Middle frontal gyrus (tissue), 1 donor: ENCODE data around the gene ATP5F1D.
A peak's percentile ranks its signal among the peaks of the same experiment; 100 is the strongest.
"Not testable (repeated sequence)": the region's sequence is repeated elsewhere in the genome, so short reads cannot be mapped to it uniquely, and the experiment has no call there.

Experiments
- DNase-seq: peaks from one replicate; pipeline ENCODE4 v3.0.0-alpha.2; 2015; ENCODE audit warnings: low spot score; ENCODE audit errors: extremely low spot score

ATP5F1D gene

DNA sequence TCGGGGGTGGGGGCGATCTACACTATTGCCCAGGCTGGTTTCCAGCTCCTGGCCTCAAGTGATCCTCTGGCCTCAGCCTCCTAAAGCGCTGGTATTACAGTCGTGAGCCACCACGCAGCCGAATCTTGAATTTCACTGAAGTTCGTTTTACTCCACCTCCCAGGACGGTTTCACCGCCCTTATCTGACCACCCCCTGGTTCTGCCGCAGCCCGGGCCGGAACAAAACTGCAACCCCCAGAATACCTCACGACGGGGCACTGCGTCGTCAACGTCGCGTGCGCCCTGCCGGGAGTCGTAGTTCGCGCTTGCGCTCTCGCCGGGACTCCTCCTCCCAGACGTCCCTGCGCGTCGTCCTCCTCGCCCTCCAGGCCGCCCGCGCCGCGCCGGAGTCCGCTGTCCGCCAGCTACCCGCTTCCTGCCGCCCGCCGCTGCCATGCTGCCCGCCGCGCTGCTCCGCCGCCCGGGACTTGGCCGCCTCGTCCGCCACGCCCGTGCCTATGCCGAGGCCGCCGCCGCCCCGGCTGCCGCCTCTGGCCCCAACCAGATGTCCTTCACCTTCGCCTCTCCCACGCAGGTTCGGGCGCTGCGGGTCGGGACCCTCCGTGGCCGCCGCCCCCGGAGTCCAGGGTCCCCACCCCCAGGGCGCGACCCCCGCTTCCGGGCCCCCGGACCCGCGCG lies at the start of gene ATP5F1D:
TSS of gene ATP5F1D (plus strand) at position 335 of the 679 bp plus-strand sequence. CDS start at position 435, 100 bp downstream.
- peak; percentile 86 for DNase-seq

DNA sequence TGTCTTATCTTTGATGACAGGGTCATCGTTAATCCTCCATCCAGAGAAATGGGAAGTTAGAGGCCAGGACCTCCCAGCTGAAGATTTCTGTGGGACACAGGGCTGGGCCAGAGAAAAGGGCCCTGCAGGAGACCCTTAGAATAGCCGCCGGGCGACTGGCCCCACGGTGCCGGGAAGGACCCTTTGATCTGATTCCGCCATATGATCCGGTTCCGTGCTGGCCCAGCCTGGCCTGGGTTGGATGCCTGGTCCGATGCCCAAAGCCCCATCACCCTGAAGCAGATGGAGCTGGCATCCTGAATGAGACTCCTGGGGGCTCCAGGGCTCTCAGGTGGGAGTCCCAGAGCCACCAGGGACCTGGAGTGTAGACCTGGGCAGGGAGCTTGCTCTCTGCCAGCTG lies 42.0 kb upstream of the ATP5F1D start:
- DNase-seq, result no peak

DNA sequence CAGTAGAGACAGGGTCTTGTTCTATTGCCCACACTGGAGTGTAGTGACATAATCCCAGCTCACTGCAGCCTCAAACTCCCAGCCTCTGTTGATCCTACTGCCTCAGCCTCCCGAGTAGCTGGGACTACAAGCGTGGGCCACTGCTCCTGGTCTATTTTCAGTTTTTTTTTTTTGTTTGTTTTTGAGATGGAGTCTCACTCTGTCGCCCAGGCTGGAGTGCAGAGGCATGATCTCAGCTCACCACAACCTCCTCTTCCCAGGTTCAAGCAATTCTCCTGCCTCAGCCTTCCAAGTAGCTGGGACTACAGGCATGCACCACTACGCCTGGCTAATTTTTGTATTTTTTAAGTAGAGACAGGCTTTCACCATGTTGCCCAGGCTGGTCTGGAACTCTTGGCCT lies 40.9 kb upstream of the ATP5F1D start:
- not testable (repeated sequence) for DNase-seq

GRCh38 chr19:1205114-1206099 lies 36.1 kb upstream of the ATP5F1D start, which contains the start of gene STK11:
Gene STK11, plus strand, starts transcription at chr19:1205778. Its CDS starts 1,136 bp downstream, at chr19:1206914.
- DNase-seq, result peak; percentile 90

- no peak for DNase-seq
Observed at GRCh38 chr19:1206150-1206863, 35.2 kb upstream of the ATP5F1D start.

- DNase-seq, result no peak
Observed at GRCh38 chr19:1206864-1207450, 34.6 kb upstream of the ATP5F1D start.

DNA sequence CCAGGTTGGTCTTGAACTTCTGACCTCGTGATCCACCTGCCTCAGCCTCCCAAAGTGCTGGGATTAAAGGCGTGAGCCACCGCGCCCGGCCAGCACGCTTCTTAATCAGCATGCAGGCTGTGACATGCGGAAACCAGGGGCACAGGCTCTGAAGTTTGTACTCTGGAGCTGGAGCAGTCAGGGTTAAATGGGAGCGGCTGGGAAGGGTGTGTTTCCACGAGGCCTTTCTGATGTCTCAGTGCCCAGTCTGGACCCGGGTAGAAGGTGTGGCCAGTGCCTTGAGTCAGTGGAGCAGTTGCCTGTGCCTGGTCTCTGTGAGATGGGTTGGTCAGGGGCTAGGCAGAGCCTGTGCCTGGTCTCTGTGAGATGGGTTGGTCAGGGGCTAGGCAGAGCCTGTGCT lies 32.7 kb upstream of the ATP5F1D start:
- DNase-seq, result not testable (repeated sequence)

DNA sequence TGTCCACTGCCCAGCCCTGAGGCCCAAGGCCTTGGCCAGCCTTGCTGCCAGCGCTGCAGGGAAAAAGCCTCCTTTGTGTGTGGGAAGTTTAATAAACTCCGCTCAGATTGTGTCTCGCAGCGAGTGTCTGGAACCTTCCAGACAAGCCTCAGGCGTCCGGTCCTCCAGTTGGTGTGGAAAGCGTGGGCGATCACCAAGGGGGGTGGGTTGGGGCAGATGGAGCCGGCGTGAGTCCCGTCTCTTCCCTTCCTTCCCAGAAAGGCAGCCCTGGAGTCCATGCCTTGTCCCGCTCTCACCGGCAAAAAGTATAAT lies 31.4 kb upstream of the ATP5F1D start:
- peak; percentile 20 for DNase-seq

DNA sequence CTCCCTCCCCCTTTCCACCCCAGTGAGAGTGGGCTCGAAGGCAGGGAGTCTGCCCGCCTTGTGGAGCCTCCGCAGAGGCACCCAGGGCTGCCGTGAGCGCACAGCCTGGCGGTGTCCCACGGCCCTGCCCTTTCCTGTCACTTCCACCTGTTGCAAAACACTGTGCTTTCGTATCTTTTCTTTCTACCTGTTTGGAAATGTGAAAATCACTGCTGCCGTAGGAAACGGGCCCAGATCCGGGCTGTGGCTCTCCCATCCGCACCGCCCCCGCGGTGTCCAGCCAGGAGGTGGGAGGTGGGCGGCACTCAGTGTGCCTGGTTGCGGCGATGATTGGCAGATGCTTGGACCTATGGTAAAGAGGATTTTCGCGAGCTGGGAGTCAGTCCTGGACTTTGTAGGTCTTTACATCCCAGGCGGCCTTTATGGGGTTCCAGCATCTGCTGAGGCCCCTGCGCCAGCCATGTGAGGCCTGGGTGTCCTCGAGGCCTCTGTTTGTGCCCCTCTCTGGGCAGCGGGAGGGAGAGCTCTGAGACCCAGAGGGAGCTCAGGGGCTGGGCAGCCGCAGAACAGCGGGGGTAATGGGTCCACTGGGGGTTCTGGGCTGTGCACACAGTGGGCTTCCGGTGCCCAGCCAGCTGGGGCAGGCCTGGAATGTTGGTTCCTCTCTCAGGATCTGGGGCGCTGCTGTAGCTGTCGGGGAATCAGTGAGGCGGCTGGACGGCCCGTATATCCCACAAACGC lies 29.9 kb upstream of the ATP5F1D start:
- no peak for DNase-seq

DNA sequence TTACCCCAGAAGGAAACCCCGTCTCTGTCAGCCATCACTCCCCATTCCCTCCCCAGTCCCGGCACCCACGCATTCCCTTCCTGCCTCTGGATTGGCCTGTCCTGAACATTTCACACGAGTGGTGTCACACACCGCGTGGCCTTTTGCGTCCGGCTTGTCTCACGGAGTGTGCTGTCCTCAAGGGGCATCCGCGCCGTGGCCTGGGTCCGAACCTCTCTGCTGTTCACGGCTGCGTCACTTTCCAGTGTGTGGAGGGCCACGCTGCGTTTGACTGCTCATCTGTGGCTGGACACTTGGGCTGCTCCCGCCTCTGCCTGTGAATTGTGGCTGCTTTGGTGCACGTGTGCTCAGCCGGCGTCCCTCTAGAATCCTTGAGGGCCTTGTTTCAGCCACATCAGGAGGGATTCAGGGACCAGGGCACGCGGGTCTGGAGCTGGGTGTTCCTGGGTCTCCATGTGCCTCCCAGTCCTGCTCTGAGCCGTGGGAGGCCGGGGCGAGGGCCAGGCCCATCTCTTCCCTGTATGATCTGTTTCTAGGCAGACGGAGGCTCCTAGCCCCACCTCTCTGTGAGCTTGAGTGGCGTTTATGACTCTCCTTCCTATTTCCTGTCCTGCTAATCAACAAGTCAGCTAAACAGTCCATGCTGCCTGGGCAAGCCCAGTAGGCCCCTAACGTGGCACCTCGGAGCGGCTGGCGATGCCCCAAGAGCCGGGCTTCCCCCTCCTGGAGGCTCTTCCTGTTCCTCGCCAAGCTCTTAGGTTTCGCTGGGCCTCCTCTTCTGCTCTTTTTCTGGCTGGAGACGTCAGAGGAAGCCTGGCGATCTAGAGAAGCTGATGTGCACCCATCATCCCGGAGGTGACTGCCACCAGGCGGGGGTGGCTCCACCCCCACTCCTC lies 27.9 kb upstream of the ATP5F1D start:
- DNase-seq, result no peak

DNA sequence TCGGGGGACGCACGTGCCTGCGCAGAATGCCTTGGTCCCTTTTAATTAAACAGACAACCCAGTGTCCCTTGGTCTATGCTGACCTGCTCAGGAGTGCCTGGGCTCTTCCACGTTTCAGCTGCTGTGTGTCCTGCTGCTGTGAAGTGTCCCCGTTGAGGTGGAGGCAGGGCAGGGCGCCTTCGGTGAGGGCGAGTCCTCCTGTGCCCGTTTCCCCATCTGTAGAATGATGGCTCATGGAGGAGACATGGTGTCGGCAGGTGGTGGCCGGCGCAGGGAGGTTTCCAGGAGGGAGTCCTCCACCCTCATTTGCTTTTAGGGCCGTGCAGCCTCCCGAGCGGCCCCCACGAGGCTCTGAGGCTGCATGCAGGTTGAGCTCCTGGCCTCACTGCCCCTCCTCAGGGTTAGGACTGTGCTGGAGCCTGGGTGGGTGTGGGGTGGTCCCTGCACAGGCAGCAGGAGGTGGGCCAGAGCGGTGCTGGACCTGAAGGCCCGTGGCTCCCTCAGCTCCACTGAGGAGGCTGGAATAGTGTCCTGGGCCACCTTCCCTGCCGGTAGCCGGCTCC lies 27.2 kb upstream of the ATP5F1D start:
- DNase-seq, result no peak

DNA sequence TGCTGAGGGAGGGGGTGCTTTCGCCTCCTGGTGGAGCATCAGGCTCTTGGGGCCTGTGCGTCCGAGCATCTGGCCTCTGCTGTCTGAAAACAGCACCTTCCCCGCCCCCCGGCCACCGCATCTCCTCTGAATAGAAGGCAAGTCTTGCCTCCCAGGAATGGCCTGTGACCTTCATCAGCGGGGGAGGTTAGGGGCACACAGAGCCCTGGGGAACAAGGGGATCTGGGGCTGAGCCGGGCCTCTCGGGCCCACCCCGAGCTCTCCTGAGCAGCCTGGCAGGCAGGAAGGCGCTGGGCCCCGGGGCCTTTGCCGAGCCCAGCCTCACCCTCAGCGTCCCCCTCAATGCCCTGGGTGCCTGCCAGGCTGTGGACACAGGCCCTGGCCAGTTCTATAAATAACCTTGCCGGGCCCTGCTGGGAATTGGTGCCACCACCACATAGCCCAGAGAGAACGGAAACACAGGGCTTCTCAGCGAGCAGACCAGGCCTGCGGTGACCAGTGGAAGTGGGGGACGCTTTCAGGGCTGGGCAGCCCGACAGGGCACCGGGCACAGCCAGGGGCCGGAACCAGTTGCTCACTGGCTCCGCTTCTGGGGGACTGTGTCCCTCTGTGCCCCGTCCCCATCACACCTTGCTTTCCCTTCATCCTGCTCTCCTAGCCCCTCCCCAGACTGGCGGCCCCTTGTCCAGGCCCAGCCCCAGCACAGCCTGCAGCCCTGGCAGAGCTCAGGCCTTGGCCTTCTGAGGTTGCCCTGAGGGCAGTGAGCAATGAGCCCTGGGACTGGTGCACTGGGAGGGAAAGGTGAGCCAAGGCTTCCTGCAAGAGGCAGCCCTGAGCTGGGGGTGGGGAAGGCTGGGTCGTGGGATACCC lies 26.5 kb upstream of the ATP5F1D start:
- DNase-seq, result no peak

DNA sequence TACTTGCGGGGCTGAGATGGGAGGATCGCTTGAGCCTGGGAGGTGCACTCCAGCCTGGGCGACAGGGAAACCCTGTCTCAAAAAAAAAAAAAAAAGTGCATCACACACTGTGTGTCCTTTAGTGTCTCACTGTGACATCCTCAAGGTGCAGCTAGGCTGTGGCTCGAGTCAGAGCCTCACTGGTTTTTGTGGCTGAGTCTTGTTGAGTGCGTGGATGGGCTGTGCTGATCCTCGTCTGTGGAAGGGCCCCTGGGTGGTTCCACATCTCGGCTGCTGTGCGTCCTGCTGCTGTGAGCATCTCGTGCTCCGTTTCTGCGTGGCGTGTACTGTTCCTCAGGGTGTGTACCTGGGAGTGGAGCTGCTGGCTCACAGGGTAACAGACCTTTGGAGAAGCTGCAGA lies 24.8 kb upstream of the ATP5F1D start:
- no peak for DNase-seq

GRCh38 chr19:1217366-1217765 lies 24.2 kb upstream of the ATP5F1D start:
- DNase-seq, result no peak

- no peak for DNase-seq
Observed at GRCh38 chr19:1218751-1219567, 22.6 kb upstream of the ATP5F1D start.

- DNase-seq, result no peak
Observed at GRCh38 chr19:1219786-1220476, 21.6 kb upstream of the ATP5F1D start.

- no peak for DNase-seq
Observed at GRCh38 chr19:1220477-1220930, 21.0 kb upstream of the ATP5F1D start.
